Gastroesophageal sphincter (tissue), 4 donors: ENCODE results near the gene RAD51B. TPM values are rescaled to one million over a fixed set of nuclear protein-coding genes. Genes with fewer than 3 reads are reported as not detected.
A peak's percentile ranks its signal among the peaks of the same experiment; 100 is the strongest.

Source experiments
- ATAC-seq: fragments of 150-250 bp; one replicate; pipeline ENCODE4 v1.9.1; 2016; ENCODE audit warnings: mild to moderate bottlenecking, moderate library complexity
- H3K27ac ChIP-seq, 4 donors: fragments of 200-600 bp; sonication (generic) in 3 of 4; 1 replicate in 3 of 4; 2 replicates in 1 of 4; pipeline ENCODE4 v1.5.1; 2016 to 2019
- H3K27me3 ChIP-seq: fragments of 200-600 bp; sonication (generic); one replicate; pipeline ENCODE4 v1.5.1; 2019
- H3K36me3 ChIP-seq, 2 donors: fragments of 200-600 bp; sonication (generic); one replicate each; pipeline ENCODE4 v1.5.1; 2019; ENCODE audit warnings: control low read depth in 1 of 2
- H3K4me1 ChIP-seq, 3 donors: fragments of 200-600 bp; sonication (generic); 1 replicate in 2 of 3; 2 replicates in 1 of 3; pipeline ENCODE4 v1.5.1; 2016 to 2019; ENCODE audit warnings: control low read depth in 2 of 3
- H3K4me3 ChIP-seq, 2 donors: fragments of 200-600 bp; sonication (generic); one replicate each; pipeline ENCODE4 v1.5.1; 2019; ENCODE audit warnings: mild to moderate bottlenecking in 1 of 2, moderate library complexity in 1 of 2
- H3K9me3 ChIP-seq, 3 donors: fragments of 200-600 bp; sonication (generic); one replicate each; pipeline ENCODE4 v1.5.1; 2017 to 2019; ENCODE audit warnings: control low read depth in 2 of 3
- CTCF ChIP-seq, 4 experiments: fragments of 200-600 bp in 2 of 4; fragments of 450-650 bp in 2 of 4; sonication (generic) in 1 of 4; IDR thresholded peaks; one replicate each; pipeline ENCODE4 v1.5.1; 2017 to 2019; ENCODE audit warnings: antibody characterized with exemption in 4 of 4, mild to moderate bottlenecking in 2 of 4, moderate library complexity in 2 of 4
- EP300 ChIP-seq: sonication (generic); formaldehyde crosslinking; IDR thresholded peaks from one replicate; pipeline ENCODE4 v1.6.1; 2017; ENCODE audit warnings: antibody characterized with exemption, mild to moderate bottlenecking
- POLR2A ChIP-seq, 2 donors: fragments of 450-650 bp; IDR thresholded peaks; one replicate each; pipeline ENCODE4 v1.6.1; 2017; ENCODE audit warnings: antibody characterized with exemption in 2 of 2, mild to moderate bottlenecking in 2 of 2, moderate library complexity in 1 of 2
- POLR2AphosphoS5 ChIP-seq: sonication (generic); formaldehyde crosslinking; IDR thresholded peaks from one replicate; pipeline ENCODE4 v1.6.1; 2017; ENCODE audit warnings: antibody characterized with exemption
- WGBS, 2 donors: methylation state at CpG; one replicate each; pipeline ENCODE4 v1.1.5; 2018; ENCODE audit warnings: low coverage in 1 of 2; 5-methylcytosine and 5-hydroxymethylcytosine counted together
- total RNA-seq, 4 donors: library from RNA; depleted of rRNA; stranded (reverse); fragments of >200 nt; gene quantifications; one replicate each; pipeline ENCODE4 v1.1.0, GENCODE V29; 2016

RAD51B gene
- total RNA-seq, 4 donors from 2014 or later, result 5.1 to 7.0 (median 6.0) TPM

GRCh38 chr14:68538639-68539038 lies 719.1 kb downstream of the RAD51B start:
- no peaks in the 10 kb centered on the region for H3K36me3 ChIP-seq
- no peaks in the 10 kb centered on the region for H3K27me3 ChIP-seq
- H3K4me1 ChIP-seq, result peaks cover 3 to 51% (median 5%) of the 10 kb centered on the region in 3 donors
- WGBS, 2 donors, result 50 to 91% methylated on average over 1 to 2 of the region's 2 CpGs
- H3K27ac ChIP-seq, result peak overlapping the region in 3 of 4 donors; percentile 4 to 65 (median 42)
- ATAC-seq, result no peak
- H3K9me3 ChIP-seq, result no peaks in the 10 kb centered on the region
- TF ChIP-seq CTCF (IDR thresholded peaks at IDR 0.05), result no peak
- no peak for TF ChIP-seq EP300
- TF ChIP-seq POLR2A (IDR thresholded peaks at IDR 0.05), result no peak
- TF ChIP-seq POLR2AphosphoS5, result no peak
- H3K4me3 ChIP-seq, result no peak overlapping the region

GRCh38 chr14:68539241-68539737 lies 719.7 kb downstream of the RAD51B start:
- no peak for TF ChIP-seq CTCF (IDR thresholded peaks at IDR 0.05)
- H3K36me3 ChIP-seq, result no peaks in the 10 kb centered on the region
- no peaks in the 10 kb centered on the region for H3K9me3 ChIP-seq
- no peaks in the 10 kb centered on the region for H3K27me3 ChIP-seq
- peaks cover 5 to 58% (median 6%) of the 10 kb centered on the region in 3 donors for H3K4me1 ChIP-seq
- 17 to 56% methylated on average over 1 to 5 of the region's 6 CpGs for WGBS, 2 donors
- no peak for ATAC-seq
- no peak overlapping the region for H3K4me3 ChIP-seq
- H3K27ac ChIP-seq, result peak overlapping the region in 2 of 4 donors; percentile 42 to 65

GRCh38 chr14:68539789-68540188 lies 720.2 kb downstream of the RAD51B start:
- ATAC-seq, result no peak
- no peaks in the 10 kb centered on the region for H3K36me3 ChIP-seq
- H3K4me3 ChIP-seq, result no peak overlapping the region
- H3K9me3 ChIP-seq, result no peaks in the 10 kb centered on the region
- peak overlapping the region in 2 of 4 donors; percentile 42 to 65 for H3K27ac ChIP-seq
- WGBS, 2 donors, result 63 to 83% methylated on average over 1 to 2 of the region's 3 CpGs
- H3K4me1 ChIP-seq, result peaks cover 7 to 63% (median 10%) of the 10 kb centered on the region in 3 donors
- no peaks in the 10 kb centered on the region for H3K27me3 ChIP-seq
- TF ChIP-seq POLR2AphosphoS5 (no peak), EP300 (no peak), CTCF (IDR thresholded peaks at IDR 0.05) (no peak), POLR2A (IDR thresholded peaks at IDR 0.05) (no peak)

- Histone ChIP-seq H3K9me3 (no peaks in the 10 kb centered on the region), H3K4me3 (no peak overlapping the region), H3K27ac (peak overlapping the region in 2 of 4 donors; percentile 36), H3K4me1 (peaks cover 7 to 78% (median 12%) of the 10 kb centered on the region in 3 donors), H3K27me3 (no peaks in the 10 kb centered on the region), H3K36me3 (no peaks in the 10 kb centered on the region)
- no peak for TF ChIP-seq CTCF (IDR thresholded peaks at IDR 0.05)
- no peak for TF ChIP-seq EP300
- no peak for TF ChIP-seq POLR2A (IDR thresholded peaks at IDR 0.05)
- no peak for TF ChIP-seq POLR2AphosphoS5
- no peak for ATAC-seq
- WGBS, 2 donors, result 67 to 68% methylated on average over 2 to 4 of the region's 4 CpGs
Observed at GRCh38 chr14:68541178-68541896, 721.8 kb downstream of the RAD51B start.

- no peak for TF ChIP-seq CTCF (IDR thresholded peaks at IDR 0.05)
- no peaks in the 10 kb centered on the region for H3K27me3 ChIP-seq
- ATAC-seq, result no peak
- no peaks in the 10 kb centered on the region for H3K36me3 ChIP-seq
- WGBS, 2 donors, result 88% methylated on average over 2 of the region's 2 CpGs
- H3K9me3 ChIP-seq, result no peaks in the 10 kb centered on the region
- peak overlapping the region in 1 of 4 donors; percentile 92 for H3K27ac ChIP-seq
- H3K4me1 ChIP-seq, result peaks cover 17 to 88% (median 17%) of the 10 kb centered on the region in 3 donors
- no peak overlapping the region for H3K4me3 ChIP-seq
Observed at GRCh38 chr14:68542346-68542745, 722.8 kb downstream of the RAD51B start.
